AG09319 (cell line): Measurements from ENCODE around the gene CFAP92.

Source experiments
- DNase-seq: peaks from one replicate; pipeline ENCODE4 v3.0.0-alpha.2; 2010; ENCODE audit warnings: low read depth; ENCODE audit errors: extremely low read depth
- TF ChIP-seq, protein P1 (sequence below): IDR thresholded peaks from 2 replicates; pipeline ENCODE4 v1.5.1; 2011; ENCODE audit warnings: low read depth, mild to moderate bottlenecking, inconsistent platforms, low read length, moderate library complexity

The CFAP92 gene

DNA sequence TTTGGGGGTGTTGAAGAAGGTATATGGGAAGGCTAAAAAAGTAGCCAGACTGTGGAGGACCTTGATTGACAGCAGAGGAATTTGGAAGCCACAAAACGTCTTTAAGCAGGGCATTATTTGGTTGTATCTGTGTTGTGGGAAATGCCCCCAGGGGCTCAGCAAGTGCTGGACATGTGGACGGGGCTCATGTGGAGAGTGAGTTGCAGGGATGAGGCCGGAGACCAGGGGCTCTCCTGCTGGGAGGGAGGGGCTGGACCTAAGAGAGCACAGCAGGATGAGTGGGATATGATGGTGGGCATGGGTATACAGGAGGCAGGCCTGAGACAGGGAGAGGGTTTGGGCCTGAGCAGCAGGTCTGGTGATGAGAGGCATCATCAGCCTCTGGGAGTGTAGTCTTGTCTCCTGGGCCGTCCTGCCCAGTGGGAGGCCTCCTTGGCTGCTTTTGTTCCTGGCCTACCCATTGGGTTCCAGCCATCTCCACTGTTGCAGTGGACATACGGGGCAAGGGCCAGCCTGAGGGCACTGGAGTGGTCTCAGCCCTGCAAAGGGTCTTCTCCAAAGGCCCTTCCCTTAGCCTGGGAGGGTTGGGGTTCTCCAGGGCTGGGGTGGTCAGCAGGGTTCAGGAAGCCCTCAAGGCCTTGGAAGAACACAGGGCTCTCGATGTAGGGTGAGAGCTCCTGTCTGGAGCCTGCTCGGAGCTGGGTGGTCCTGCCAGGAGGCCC is 86.9 kb downstream of the CFAP92 start:
- no peak for DNase-seq
- TF ChIP-seq, protein P1, sequence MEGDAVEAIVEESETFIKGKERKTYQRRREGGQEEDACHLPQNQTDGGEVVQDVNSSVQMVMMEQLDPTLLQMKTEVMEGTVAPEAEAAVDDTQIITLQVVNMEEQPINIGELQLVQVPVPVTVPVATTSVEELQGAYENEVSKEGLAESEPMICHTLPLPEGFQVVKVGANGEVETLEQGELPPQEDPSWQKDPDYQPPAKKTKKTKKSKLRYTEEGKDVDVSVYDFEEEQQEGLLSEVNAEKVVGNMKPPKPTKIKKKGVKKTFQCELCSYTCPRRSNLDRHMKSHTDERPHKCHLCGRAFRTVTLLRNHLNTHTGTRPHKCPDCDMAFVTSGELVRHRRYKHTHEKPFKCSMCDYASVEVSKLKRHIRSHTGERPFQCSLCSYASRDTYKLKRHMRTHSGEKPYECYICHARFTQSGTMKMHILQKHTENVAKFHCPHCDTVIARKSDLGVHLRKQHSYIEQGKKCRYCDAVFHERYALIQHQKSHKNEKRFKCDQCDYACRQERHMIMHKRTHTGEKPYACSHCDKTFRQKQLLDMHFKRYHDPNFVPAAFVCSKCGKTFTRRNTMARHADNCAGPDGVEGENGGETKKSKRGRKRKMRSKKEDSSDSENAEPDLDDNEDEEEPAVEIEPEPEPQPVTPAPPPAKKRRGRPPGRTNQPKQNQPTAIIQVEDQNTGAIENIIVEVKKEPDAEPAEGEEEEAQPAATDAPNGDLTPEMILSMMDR, result no peak

- TF ChIP-seq, protein P1, result no peak
- no peak for DNase-seq
These were observed 87.7 kb downstream of the CFAP92 start for GRCh38 chr3:128906031-128906803.

- TF ChIP-seq, protein P1, result no peak
- DNase-seq, result no peak
These were observed 90.4 kb downstream of the CFAP92 start for GRCh38 chr3:128903501-128903900.

GRCh38 chr3:128902426-128902825 is 91.5 kb downstream of the CFAP92 start:
- TF ChIP-seq, protein P1, result no peak
- no peak for DNase-seq

GRCh38 chr3:128895843-128896697 is 97.8 kb downstream of the CFAP92 start:
- TF ChIP-seq, protein P1, result no peak
- DNase-seq, result no peak

DNA sequence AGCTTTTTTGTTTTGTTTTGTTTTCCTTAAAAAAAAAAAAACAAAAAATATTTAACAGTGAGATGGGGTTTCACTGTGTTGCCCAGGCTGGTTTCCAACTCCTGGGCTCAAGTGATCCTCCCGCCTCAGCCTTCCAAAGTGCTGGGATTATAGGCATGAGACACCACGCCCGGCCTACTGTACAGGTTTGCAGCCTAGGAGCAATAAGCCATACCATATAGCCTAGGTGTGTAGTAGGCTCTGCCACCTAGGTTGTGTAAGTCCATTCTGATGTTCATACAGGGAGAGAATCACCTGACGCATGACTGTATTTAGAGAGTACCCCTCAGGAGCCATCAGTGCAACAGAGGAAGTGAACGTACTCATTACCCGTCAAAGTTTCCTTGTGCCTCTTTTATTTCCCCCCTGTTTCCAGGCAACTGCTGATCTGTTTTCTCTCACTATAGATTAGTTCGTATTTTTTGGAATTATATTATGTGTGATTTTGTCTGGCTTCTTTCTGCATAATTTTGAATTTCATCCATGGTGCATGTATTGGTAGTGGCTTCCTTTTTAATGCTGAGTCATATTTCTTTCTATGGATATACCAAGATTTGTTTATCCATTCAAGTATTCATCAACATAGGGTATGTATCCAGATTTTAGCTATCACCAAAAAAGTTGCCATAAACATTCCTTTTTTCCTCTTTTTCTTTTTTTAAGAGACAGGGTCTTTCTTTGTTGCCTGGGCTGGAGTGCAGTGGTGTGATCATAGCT is 104.6 kb downstream of the CFAP92 start:
- no peak for DNase-seq
- TF ChIP-seq, protein P1, result no peak
